HUES6 (cell line): ENCODE results near the gene DAZ4.
"Not testable (repeated sequence)": the region's sequence is repeated elsewhere in the genome, so short reads cannot be mapped to it uniquely, and the experiment has no call there.

ENCODE experiments used
- H3K27ac ChIP-seq: 2 replicates; pipeline ENCODE4 v1.7.0; 2013; ENCODE audit warnings: low read depth, mild to moderate bottlenecking, low read length, inconsistent platforms
- H3K27me3 ChIP-seq: 2 replicates; pipeline ENCODE4 v1.6.1; 2013; ENCODE audit warnings: low read length; ENCODE audit not compliant: control insufficient read depth, insufficient read depth
- H3K36me3 ChIP-seq: 2 replicates; pipeline ENCODE4 v1.6.1; 2013; ENCODE audit warnings: low read length; ENCODE audit not compliant: control insufficient read depth, insufficient read depth
- H3K4me1 ChIP-seq: 2 replicates; pipeline ENCODE4 v1.6.1; 2013; ENCODE audit warnings: low read length; ENCODE audit not compliant: control insufficient read depth, insufficient read depth
- H3K4me3 ChIP-seq: 2 replicates; pipeline ENCODE4 v1.5.1; 2013; ENCODE audit warnings: low read depth, low read length
- H3K9ac ChIP-seq: one replicate; pipeline ENCODE4 v1.6.1; 2013; ENCODE audit warnings: mild to moderate bottlenecking, low read length
- H3K9me3 ChIP-seq: 2 replicates; pipeline ENCODE4 v1.6.1; 2013; ENCODE audit warnings: low read depth, low read length; ENCODE audit not compliant: control insufficient read depth, insufficient read depth

Gene DAZ4, protein sequence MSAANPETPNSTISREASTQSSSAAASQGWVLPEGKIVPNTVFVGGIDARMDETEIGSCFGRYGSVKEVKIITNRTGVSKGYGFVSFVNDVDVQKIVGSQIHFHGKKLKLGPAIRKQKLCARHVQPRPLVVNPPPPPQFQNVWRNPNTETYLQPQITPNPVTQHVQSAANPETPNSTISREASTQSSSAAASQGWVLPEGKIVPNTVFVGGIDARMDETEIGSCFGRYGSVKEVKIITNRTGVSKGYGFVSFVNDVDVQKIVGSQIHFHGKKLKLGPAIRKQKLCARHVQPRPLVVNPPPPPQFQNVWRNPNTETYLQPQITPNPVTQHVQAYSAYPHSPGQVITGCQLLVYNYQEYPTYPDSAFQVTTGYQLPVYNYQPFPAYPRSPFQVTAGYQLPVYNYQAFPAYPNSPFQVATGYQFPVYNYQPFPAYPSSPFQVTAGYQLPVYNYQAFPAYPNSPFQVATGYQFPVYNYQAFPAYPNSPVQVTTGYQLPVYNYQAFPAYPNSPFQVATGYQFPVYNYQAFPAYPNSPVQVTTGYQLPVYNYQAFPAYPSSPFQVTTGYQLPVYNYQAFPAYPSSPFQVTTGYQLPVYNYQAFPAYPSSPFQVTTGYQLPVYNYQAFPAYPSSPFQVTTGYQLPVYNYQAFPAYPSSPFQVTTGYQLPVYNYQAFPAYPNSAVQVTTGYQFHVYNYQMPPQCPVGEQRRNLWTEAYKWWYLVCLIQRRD

DNA sequence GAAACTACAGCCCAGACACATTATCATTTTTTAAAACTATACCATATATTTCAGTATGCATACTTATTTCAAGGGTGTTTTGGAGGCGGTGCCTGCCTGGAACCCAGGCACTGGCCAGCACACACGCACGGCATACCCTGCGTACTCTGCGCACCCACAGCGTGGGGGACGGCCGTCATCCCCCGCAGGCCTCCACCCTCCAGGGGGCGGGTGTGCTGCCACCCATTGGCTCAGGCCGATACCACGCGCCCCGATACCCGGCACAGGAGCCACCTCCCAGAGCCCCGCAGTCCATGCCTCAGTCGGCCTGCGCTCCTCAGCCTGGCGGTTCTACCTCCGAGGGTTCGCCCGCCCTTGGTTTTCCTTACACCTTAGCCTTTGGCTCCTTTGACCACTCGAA lies at the start of gene DAZ4:
Gene DAZ4 (plus strand): TSS at position 301 of the 400 bp plus-strand sequence. CDS start 208 bp downstream, outside the sequence.
- not testable (repeated sequence) for H3K27me3 ChIP-seq, H3K9ac ChIP-seq, H3K27ac ChIP-seq, H3K9me3 ChIP-seq, H3K4me3 ChIP-seq, H3K36me3 ChIP-seq, H3K4me1 ChIP-seq

DNA sequence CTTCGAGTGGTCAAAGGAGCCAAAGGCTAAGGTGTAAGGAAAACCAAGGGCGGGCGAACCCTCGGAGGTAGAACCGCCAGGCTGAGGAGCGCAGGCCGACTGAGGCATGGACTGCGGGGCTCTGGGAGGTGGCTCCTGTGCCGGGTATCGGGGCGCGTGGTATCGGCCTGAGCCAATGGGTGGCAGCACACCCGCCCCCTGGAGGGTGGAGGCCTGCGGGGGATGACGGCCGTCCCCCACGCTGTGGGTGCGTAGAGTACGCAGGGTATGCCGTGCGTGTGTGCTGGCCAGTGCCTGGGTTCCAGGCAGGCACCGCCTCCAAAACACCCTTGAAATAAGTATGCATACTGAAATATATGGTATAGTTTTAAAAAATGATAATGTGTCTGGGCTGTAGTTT lies 20.4 kb upstream of the DAZ4 start, which contains the start of gene DAZ3:
Gene DAZ3 (minus strand): TSS at position 101 of the 400 bp plus-strand sequence. CDS start 208 bp downstream, outside the sequence.
- H3K4me1 ChIP-seq, H3K27me3 ChIP-seq, H3K9me3 ChIP-seq, H3K9ac ChIP-seq, H3K27ac ChIP-seq, H3K4me3 ChIP-seq, H3K36me3 ChIP-seq: not testable (repeated sequence)

DNA sequence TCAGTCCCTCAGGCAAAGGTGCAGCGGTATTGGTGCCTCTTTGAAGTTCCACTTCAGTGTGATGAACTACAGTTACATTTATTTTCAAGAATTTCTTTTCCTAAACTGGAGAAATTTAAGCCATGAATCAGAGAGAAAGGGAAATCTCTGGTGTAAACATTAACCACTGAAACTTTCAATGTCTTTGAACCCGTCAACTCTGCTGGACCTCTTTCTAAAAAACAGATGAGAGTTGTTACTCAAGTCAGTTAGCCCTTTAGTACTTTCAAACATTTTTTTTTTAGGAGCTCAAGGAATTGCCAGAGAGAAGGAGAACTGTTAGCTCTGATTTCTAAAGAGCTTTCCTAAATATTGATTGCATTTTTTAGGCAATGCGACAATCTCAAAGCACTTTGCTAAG lies 11.9 kb upstream of the DAZ4 start:
- not testable (repeated sequence) for H3K27me3 ChIP-seq, H3K4me1 ChIP-seq, H3K36me3 ChIP-seq, H3K9me3 ChIP-seq, H3K9ac ChIP-seq, H3K4me3 ChIP-seq, H3K27ac ChIP-seq

DNA sequence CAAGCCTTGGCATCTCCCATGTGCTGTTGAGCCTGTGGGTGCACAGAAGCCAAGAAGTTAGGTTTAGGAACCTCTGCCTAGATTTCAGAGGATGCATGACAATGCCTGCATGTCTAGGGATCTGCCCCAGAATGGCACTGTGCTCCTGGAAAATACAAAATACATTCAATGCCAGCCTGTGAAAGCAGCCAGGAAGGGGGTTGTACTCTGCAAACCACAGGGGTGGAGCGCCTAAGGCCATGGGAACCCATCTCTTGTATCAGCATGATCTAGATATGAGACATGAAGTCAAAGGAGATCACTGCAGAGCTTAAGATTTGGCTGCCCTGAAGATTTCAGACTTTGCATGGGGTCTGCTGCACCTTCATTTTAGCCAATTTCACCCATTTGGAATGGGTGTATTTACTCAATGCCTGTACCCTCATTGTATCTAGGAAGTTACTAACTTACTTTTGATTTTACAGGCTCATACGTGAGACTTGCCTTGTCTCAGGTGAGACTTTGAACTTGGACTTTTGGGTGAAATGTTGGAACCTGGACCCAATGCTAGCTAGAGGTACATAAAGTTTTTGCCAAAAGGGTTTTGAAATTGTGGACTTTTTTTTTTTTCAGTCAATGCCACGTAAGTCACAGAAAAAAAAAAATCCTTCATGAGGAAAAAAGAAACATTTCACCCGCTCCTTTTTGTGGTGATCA lies 9.4 kb upstream of the DAZ4 start:
- not testable (repeated sequence) for H3K36me3 ChIP-seq, H3K27ac ChIP-seq, H3K4me1 ChIP-seq, H3K27me3 ChIP-seq, H3K4me3 ChIP-seq, H3K9me3 ChIP-seq, H3K9ac ChIP-seq

DNA sequence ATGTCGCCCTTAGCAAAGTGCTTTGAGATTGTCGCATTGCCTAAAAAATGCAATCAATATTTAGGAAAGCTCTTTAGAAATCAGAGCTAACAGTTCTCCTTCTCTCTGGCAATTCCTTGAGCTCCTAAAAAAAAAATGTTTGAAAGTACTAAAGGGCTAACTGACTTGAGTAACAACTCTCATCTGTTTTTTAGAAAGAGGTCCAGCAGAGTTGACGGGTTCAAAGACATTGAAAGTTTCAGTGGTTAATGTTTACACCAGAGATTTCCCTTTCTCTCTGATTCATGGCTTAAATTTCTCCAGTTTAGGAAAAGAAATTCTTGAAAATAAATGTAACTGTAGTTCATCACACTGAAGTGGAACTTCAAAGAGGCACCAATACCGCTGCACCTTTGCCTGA lies 8.7 kb upstream of the DAZ4 start:
- not testable (repeated sequence) for H3K4me1 ChIP-seq, H3K36me3 ChIP-seq, H3K27me3 ChIP-seq, H3K9ac ChIP-seq, H3K4me3 ChIP-seq, H3K9me3 ChIP-seq, H3K27ac ChIP-seq
